HG02973 (cell line): ENCODE measurements around the gene KCNJ2.

Experiments used
- ATAC-seq: cut with Tn5 transposase; IDR thresholded peaks from one replicate; pipeline ENCODE4 v1.9.1; 2021; ENCODE audit warnings: moderate library complexity; ENCODE audit not compliant: unreplicated experiment

The KCNJ2 gene

DNA sequence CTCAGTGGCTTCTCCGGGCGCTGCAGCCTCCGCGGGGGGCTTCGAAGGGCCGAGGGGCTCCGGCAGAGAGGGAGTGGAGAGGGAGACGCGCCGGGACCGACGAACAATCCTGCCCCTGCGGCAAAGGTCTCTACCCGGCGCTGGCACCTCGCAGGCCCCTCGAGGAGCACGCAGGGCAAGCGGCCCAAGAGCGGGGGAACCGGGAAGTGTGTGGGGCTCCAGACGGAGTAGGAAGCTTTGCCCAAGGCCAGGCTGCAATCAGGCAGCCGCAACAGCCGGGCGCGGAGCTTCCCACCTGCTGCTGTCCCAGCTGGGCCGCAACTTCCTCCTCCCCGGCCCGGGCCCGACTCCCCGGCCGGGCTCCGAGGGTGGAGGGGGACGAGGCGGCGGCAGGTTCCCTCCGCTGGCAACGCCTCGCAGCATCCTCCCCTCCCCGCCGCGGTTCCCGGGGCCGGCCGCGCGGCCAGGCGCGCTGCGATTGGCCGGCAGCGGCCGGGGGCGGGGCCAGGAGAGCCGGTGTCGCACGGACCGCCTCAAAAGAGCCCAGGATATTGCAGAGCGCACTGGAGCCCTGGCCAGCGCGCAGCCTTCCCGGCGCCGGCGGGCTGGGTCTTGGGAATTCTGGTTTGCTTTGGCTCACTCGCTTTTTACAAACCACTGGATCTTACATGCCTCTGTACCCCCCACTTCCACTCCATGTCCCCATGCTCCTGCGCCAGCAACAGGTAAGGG, at the start of gene KCNJ2:
TSS of gene KCNJ2 (plus strand) at position 556 of the 732 bp plus-strand sequence. CDS start 5,508 bp downstream, outside the sequence.
- peak; percentile 98 for ATAC-seq

DNA sequence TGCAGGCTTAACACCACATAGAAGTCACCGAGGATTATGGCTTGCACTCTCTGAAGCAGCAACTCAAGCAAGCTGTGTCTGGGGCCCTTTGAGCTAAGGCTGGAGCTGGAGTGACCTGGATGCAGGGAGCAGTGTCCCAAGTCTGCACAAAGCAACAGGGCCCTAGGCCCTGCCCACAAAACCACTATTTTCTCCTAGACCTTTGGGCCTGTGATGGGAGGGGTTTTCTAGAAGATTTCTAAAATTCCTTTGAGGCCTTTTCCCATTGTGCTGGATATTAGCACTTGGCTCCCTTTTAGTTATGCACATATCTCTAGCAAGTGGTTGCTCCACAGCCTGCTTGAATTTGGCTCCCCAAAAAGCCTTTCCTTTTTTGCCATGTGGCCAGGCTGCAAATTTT, 49.8 kb upstream of the KCNJ2 start:
- ATAC-seq: no peak

DNA sequence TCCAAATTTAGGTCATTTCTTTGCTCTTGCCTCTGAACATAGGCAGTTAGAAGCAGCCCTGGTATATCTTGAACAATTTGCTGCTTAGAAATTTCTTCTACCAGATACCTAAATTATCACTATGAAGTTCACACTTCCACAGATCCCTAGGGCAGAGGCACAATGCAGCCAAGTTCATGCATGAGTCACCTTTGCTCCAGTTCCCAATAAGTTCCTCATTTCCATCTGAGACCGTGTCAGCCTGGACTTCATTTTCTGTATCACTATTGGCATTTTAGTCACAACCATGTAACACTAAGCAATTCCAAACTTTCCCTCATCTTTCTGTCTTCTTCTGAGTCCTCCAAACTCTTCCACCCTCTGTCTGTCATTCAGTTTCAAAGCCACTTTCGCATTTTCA, 49.3 kb upstream of the KCNJ2 start:
- ATAC-seq: no peak

DNA sequence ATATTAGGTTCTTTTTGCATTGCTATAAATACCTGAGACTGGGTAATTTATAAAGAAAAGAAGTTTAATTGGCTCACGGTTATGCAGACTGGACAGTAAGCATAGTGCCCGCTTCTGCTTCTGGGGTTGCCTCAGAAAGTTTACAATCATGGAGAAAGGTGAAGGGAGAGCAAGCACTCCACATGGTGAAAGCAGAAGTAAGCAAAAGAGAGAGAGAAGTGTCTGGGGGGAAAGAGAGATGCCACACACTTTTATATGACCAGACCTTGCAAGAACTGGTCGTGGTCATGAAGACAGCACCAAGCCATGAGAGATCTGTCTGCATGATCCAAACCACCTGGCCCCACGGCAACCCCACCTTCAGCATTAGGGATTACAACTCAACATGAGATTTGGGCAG, 48.9 kb upstream of the KCNJ2 start:
- ATAC-seq: no peak

DNA sequence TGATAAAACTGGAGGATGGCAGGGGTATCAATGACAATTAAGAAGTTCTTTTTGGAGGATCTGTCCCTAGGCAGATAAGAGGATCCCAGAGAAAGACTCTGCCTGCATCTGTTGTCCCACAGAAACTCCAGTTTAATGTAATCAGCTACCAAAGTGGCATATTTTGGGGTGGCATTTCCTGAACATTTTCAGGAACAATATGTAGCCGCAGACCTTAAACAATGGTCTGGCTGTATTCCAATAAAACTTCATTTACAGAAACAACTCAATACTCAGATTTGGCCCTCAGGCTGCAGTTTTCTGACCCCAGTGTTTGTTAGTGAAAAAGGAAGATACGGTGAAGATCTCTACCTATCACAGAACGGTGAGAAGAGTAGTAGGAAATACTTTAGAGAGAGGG, 48.2 kb upstream of the KCNJ2 start:
- ATAC-seq: no peak

DNA sequence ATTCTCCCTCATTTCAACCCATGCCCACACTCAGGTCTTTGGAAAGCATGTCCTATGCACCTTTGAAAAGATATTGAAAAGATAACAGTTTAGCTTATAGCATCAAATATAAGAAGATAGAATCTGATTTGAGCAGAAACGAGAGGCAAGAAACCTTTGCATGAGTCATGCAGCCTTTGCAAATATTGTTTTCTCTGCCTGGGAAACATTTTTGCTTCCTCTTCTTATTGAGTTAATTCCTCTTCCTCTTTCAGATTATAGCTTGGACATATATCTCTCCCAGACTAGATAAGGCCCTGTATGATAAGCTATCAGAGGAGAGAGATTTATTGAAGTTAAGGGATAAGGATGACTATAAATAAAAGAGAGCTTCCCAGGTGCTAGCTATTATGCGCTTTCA, 46.1 kb upstream of the KCNJ2 start:
- ATAC-seq: no peak

DNA sequence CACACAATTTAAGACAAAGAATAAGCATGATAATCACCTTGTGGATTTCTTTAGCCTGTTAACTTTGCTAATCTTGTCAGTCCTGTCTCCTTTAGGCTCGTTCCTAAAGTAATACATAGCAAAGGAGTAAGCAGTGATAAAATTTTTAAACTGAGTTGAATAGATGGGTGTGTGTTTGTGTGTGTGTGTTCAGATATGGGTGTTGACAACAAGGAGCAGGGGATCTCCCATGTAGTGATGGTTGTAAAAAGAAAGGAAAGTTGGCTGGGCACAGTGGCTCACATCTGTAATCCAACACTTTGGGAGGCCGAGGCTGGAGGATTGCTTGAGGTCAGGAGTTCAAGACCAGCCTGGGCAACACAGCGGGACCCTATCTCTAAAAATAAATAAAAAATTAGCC, 44.6 kb upstream of the KCNJ2 start:
- ATAC-seq: no peak

DNA sequence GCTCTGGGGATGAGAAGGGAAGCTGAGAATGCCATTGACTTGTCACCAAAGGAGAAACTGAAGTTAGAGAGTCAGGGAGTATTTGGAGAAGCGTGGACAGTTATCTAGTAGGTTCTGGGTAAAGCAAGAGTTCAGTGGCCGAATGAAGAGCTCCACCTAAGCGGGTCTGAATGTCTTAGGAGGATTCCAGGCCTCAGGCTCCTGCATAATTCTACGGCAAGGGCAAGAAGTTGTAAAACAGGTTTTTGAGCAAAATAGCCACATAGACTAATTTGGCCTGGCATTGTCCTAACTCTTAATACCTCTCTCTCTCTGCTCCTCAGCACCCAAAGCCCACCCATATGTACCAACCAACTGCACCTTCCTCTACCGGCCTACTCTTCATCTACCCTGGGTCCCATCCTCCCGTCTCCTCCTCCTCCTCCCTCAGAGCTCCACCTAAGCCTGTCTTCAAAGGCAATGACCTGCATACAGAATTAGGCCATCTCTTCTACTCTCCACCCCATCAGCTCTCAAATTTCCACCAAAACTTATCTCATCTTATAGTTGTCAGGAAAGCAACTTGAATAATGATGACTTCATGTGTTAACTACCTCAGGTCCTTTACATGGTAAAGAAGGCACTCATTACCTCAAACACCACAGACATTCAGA, 42.0 kb upstream of the KCNJ2 start:
- no peak for ATAC-seq

DNA sequence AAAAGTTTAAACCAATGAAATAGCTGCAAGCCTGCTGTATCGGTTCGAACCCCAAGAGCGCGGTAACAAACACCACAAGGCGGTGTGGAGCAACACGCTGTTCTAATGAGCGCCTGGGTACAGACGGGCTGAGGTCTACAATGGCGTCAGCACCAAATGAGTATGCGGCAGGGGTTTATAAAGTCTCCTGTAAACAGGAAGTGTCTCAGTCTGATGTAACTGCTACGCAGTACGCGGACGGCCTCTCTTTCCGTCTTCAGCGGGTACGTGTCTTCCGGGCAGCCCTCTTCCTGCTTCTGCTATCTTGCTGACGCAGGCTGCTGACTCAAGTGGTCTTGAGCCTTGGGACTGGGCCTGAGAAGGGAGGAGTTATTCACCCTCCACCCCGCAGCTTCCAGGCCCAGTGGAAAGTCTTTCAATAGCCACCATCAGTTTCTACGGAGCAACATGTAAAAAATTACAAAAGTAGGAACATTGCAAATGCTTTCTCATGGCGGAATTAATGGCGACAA, 40.5 kb upstream of the KCNJ2 start:
- ATAC-seq: no peak

DNA sequence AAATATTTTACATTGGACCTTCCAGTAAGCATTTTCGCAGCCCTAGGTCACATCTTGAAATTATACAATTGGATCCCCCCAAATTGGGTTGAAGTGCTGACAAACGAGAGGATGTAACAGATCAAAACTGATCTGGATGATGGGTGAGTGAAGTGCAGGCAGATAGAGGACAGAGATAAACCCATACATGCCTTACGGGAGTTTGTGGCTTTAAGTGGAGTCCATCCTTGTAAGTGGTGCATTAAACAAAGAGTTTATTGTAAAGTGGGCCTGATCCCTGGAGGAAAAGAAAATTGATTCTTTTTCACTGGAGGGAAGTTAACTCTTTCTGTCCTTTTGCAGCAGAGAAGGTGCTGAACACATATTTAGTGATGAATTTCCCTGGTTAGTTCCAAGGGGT, 39.0 kb upstream of the KCNJ2 start:
- no peak for ATAC-seq

DNA sequence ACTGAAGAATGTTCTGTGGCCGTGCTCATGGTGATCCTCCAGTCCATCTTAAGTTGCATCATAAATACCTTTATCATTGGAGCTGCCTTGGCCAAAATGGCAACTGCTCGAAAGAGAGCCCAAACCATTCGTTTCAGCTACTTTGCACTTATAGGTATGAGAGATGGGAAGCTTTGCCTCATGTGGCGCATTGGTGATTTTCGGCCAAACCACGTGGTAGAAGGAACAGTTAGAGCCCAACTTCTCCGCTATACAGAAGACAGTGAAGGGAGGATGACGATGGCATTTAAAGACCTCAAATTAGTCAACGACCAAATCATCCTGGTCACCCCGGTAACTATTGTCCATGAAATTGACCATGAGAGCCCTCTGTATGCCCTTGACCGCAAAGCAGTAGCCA, 36.8 kb upstream of the KCNJ2 start:
- no peak for ATAC-seq

DNA sequence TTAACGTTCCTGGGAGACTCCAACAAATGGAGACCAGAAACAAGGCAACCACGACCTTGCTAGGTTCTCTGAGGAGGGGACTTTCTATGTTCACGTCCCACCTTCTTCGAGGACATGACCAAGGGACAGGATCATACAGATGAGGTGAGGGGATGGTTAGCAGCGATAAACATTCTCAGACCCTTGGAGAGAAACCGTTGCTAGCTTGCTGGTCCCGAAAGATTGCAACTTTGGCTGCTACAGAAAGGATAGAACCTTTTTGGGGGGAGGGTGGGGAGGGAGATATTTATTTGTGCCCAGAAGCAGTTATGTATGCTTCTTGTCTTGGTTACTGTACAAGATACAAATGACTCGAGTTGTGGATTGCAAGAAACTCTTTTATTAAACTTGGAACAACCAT, 35.3 kb upstream of the KCNJ2 start:
- no peak for ATAC-seq

DNA sequence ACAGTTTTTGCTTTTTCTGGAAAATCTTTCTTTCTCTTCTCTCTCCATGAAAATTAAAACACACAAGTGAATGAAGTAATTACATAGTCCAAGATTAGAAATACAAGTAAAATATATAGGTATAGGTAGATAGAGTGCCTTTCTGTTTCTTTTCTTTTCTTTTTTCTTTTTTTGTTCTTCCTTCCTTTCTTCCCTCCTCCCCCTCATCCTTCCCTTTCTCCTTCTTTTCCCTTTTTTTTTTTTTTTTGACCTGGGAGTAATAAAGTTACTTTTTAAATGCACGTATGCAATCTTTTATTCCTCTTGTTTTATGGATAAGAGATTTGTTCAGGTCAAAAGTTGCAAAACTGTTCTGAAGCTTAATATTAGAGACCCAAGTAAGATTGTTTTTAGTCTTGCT, 34.6 kb upstream of the KCNJ2 start:
- no peak for ATAC-seq

DNA sequence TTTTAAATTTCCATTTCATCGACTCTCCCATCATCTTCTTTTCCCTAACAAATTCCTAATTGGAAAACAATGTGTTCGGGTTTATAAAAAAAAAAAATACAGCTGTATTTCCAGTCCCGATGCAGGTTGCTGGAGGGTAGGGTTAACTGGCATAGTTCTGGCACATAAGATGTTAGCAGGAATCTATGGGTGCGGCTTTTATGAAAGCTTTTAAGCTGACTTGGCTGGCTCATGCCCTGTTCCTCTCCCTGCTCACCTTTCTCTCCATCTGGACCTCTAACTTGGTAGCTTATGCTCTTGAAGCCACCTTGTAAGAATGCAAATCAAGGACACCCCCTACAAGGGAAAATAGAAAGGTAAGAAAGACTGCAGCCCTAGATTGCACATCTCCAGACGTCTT, 33.2 kb upstream of the KCNJ2 start:
- ATAC-seq: no peak

DNA sequence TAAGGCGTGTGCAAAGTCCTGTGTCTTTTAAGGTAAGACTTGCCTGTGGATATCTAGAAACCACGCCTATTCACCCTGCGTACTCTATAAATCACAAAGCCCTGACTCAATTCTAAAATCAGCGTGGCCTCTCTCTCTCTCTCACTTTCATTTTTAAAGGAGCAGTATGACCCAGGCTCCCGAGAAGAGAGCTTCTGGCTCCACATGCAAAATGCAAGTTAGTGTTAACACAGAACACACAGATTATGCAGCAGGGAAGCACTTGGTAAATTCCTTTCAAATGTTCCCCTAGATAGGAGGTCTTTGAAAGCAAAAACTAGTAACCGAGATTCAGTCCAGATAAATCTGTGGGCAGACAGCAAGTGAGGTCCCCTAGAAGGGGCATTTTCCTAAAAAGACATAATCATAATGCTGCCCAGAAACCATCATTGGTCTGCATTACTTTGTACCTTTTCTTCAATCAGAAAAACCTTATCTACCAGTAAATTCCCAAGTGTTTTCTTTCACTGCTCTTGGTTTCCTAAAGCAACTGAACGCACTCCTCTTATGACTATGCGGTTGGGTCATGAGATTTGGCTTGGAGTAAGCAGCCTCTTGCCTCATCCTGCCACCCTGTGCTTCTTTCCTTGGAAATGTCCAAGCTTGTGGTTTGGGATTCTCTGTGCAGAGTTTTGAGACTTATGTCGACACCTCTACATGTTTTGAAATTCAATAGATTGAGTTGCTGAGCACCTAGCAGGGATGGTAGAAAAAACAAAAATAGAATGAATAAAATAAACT, 31.7 kb upstream of the KCNJ2 start:
- peak; percentile 100 for ATAC-seq

DNA sequence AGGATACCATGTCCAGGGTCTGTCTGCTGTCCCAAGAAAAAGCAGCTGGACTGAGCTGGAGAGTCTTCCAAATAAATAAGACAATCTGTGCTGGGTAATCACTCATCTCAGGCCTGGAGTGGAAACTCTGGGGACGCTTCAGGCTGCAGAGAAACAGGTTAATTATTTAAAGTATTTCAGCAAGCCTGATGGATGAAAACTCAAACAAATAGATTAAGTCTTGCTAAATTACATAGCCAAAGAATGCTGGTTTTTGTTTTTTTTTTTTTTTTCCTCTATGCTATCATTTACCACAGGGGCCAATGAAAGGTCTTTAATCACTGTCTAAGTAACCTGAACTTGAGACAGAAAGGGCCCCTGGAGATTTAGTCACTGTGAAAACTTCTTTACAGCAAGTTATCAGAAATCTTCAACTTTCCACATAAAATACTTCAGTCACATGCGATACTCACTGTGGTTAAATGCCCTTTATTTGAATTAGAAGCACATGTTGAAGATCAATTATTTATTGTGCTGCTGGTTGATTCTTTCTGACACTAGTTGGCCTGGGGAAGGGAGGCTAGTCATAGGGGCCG, 31.0 kb upstream of the KCNJ2 start:
- no peak for ATAC-seq

DNA sequence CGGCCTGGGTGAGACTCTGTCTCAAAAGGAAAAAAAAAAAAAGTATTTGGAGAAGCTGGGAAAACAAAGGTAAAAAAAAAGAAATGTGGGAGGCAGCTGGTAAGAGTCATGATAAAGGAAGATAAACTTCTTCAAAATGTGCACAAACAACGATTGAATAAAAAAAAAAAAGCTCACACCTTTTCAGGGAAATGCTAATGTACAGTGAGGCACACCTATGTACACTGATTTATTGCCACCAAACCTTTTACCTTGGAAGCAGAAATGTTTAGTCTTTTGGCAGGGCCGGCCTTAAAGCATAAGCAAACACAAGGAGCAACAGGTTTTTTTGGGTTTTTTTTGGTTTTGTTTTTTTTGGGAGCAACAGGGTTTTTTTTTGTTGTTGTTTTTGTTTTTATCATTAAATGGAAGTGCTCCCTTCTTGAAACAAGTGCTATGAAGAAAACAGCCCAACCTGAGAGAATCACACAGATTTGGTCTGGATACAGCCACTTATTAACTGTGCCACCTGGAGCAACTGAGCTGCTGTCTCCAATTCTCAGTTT, 29.8 kb upstream of the KCNJ2 start:
- no peak for ATAC-seq

DNA sequence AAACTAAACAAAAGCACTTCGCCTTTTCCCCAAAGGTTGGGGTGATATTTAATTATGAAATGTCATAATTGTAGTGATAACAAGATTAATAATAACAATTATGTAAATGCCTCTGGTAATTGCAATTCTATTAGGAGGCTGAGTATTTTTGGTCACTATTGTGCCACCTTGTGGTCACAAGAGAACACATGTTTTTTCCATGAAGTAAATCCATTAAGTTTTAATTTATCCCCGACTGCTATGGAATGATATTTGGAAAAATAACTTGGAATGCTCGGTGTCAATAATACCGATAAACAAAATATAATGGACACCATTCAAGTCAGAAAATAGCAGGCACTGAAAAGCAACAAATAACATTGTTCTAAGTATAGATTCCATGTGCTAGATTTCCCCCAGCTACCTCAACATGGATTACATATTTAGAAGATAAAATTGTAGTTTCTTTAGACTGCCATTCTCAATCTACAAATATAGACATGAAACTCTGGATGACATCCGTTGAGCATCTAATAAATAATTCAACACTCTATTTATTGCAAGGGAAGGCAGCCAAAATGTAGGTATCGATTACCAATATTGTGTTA, 25.0 kb upstream of the KCNJ2 start:
- ATAC-seq: no peak

DNA sequence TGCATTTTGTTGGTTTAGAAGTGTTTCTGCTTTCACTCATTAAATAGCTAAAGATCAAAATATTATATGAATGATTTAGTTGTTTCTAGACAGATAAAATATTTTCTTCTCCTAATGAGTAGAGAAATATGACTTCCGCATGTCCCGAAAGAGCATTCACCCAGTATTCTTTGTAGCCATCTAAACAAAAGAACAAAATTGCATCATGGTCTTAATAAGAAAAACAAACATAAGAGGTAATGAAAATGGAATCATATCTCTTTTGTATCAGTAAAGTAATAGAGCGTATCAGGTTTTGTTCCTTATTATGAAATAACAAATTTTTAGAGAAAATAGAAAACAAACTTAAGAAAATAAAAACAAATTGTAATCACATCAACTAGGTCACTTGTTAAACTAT, 16.1 kb upstream of the KCNJ2 start:
- no peak for ATAC-seq

DNA sequence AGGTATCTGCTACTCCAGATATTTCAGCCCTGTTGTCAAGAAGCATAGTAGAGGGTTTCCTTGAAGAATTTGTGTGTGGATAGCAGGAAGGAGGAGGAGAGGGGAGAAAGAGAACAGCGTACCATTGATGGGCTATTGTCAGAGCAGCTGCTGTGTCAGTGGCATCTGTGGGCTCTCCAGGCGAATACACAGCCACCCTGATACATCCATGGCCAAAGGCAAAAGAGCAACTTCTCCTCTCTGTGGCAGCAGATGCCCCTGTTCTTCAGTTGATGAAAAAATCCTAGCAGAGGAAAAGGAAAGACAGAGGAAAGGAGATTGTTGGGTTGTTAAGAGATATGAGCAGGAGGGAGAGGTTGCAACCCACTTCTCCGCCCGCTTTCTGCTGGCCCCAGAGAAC, 12.2 kb upstream of the KCNJ2 start:
- ATAC-seq: no peak

DNA sequence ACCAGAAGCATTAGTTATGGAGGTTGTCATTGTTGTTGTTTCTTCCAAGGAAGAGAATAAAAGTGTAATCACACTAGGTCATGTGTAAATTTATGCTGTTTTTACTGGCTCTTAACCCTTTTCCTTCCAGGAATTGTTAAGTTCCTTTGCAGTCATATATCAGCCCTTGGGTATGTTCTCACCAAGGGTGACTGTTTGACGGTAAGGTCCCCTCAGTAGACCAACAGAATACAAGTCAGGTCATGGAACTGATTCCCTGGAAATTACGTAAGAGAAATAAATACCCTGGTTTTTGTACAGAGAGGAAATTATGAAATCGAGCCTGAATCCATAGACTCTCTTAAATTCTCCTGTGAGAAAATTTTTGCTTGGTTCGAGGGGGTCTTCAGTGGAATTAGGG, 11.2 kb upstream of the KCNJ2 start:
- no peak for ATAC-seq
